HepG2 (cell line): ENCODE data around the gene GIPC2. TPM values are rescaled to one million over a fixed set of nuclear protein-coding genes. Genes with fewer than 3 reads are reported as not detected.
A peak's percentile ranks its signal among the peaks of the same experiment; 100 is the strongest.

ENCODE experiments used
- ATAC-seq: fragments of 200-7000 bp; cut with Tn5 transposase; 3 replicates; pipeline ENCODE4 v1.9.1; 2020; ENCODE audit warnings: mild to moderate bottlenecking, moderate library complexity
- BruUV-seq: library from RNA; stranded (reverse); fragments of 400-500 nt; replicated peaks from 2 replicates; lab custom pipeline; 2021; lab: Mats Ljungman, UMichigan
- CTCF ChIA-PET: fragments of 300-600 bp; formaldehyde crosslinking; extraction: SDS; loops from one replicate; lab custom pipeline; 2021; ENCODE audit warnings: low total read pairs, inconsistent platforms, low intra/inter-chr PET ratio; lab: Yijun Ruan, JAX
- POLR2A ChIA-PET: fragments of 350-600 bp; sonication (Branson Sonifier 250); formaldehyde crosslinking; loops from one replicate; lab custom pipeline; 2020; ENCODE audit warnings: antibody characterized with exemption, inconsistent platforms; lab: Yijun Ruan, JAX
- DNase-seq: peaks from one replicate; pipeline ENCODE4 v3.0.0-alpha.2; 2015; ENCODE audit warnings: low spot score
- FAIRE-seq: peaks from 3 replicates; lab custom pipeline; 2011; peaks lifted over from hg19 to GRCh38; lab: Jason Lieb, UNC
- H2AFZ ChIP-seq: one replicate; pipeline ENCODE4 v1.6.1; 2011; ENCODE audit warnings: low read length, inconsistent platforms
- H3K27ac ChIP-seq: fragments of 300-600 bp; 3 replicates; pipeline ENCODE4 v1.8.0; 2011; ENCODE audit warnings: mixed run types, mild to moderate bottlenecking, mixed read lengths, low read length, inconsistent platforms; ENCODE audit not compliant: insufficient read depth; ENCODE audit errors: extremely low read length
- H3K27me3 ChIP-seq, 2 experiments: fragments of 200-600 bp in 1 of 2; 2 replicates in 1 of 2; 3 replicates in 1 of 2; pipeline versions ENCODE4 v1.6.0 to v1.8.0; 2011; ENCODE audit warnings: low read length in 2 of 2, mild to moderate bottlenecking in 2 of 2, moderate library complexity in 2 of 2, inconsistent platforms in 1 of 2; ENCODE audit not compliant: insufficient read depth in 2 of 2, control insufficient read depth in 1 of 2
- H3K36me3 ChIP-seq, 2 experiments: fragments of 200-600 bp in 1 of 2; replicated peaks in 1 of 2; 2 replicates in 1 of 2; 3 replicates in 1 of 2; pipeline versions ENCODE4 v1.5.1 to v1.8.0; 2011; ENCODE audit warnings: low read length in 2 of 2, inconsistent platforms in 1 of 2; ENCODE audit not compliant: insufficient read depth in 2 of 2, control insufficient read depth in 1 of 2
- H3K4me1 ChIP-seq: 2 replicates; pipeline ENCODE4 v1.5.1; 2012; ENCODE audit warnings: low read length, inconsistent platforms; ENCODE audit not compliant: insufficient read depth
- H3K4me2 ChIP-seq: 2 replicates; pipeline ENCODE4 v1.6.0; 2011; ENCODE audit warnings: low read depth, low read length, inconsistent platforms
- H3K4me3 ChIP-seq, 3 experiments: fragments of 200-600 bp in 1 of 3; sonication (generic), shearing (Covaris generic) in 1 of 3; replicated peaks in 1 of 3; 2 replicates each; pipeline ENCODE4 v1.5.1; 2011 to 2016; ENCODE audit warnings: low read length in 3 of 3, inconsistent platforms in 2 of 3, low read depth in 2 of 3, mild to moderate bottlenecking in 2 of 3, control low read depth in 1 of 3, mixed read lengths in 1 of 3; ENCODE audit not compliant: insufficient read depth in 1 of 3
- H3K79me2 ChIP-seq: one replicate; pipeline ENCODE4 v1.6.1; 2011; ENCODE audit warnings: low read length, inconsistent platforms; ENCODE audit not compliant: insufficient read depth
- H3K9ac ChIP-seq: 2 replicates; pipeline ENCODE4 v1.6.0; 2011; ENCODE audit warnings: mild to moderate bottlenecking, low read depth, low read length, inconsistent platforms; ENCODE audit not compliant: insufficient read depth
- H3K9me3 ChIP-seq: 2 replicates; pipeline ENCODE4 v1.5.1; 2012; ENCODE audit warnings: mild to moderate bottlenecking, low read length
- H4K20me1 ChIP-seq: 2 replicates; pipeline ENCODE4 v1.6.0; 2011; ENCODE audit warnings: inconsistent platforms, mild to moderate bottlenecking, low read length, moderate library complexity; ENCODE audit not compliant: insufficient read depth
- AGO1 ChIP-seq: fragments of 200-400 bp; formaldehyde crosslinking; IDR thresholded peaks from 2 replicates; pipeline ENCODE4 v1.6.1; 2017; ENCODE audit warnings: mild to moderate bottlenecking, low read depth, low read length, moderate library complexity; ENCODE audit not compliant: poor library complexity, severe bottlenecking
- HNF4G ChIP-seq, 2 experiments: sonication (generic) in 1 of 2; formaldehyde crosslinking in 1 of 2; IDR thresholded peaks; 2 replicates each; pipeline versions ENCODE4 v1.4.0 to v1.6.1; 2011 to 2020; ENCODE audit warnings: borderline replicate concordance in 2 of 2, low read depth in 2 of 2, mild to moderate bottlenecking in 2 of 2, low read length in 1 of 2, missing genetic modification reagents in 1 of 2, moderate library complexity in 1 of 2
- MXD1 ChIP-seq: sonication (generic); formaldehyde crosslinking; IDR thresholded peaks from 2 replicates; pipeline ENCODE4 v1.4.0; 2020; ENCODE audit warnings: mild to moderate bottlenecking, missing genetic modification reagents
- NCOA5 ChIP-seq: sonication (generic); formaldehyde crosslinking; IDR thresholded peaks from 2 replicates; pipeline ENCODE4 v1.4.0; 2020; ENCODE audit warnings: missing genetic modification reagents
- NFKB2 ChIP-seq: sonication (generic); formaldehyde crosslinking; IDR thresholded peaks from 2 replicates; pipeline ENCODE4 v1.4.0; 2020; ENCODE audit warnings: missing genetic modification reagents, borderline replicate concordance
- SIN3A ChIP-seq: IDR thresholded peaks from 2 replicates; pipeline ENCODE4 v1.6.1; 2011; ENCODE audit warnings: low read depth, mild to moderate bottlenecking, control low read depth, low read length, borderline replicate concordance
- TEF ChIP-seq: sonication (generic); formaldehyde crosslinking; IDR thresholded peaks from 2 replicates; pipeline ENCODE4 v1.5.0; 2020; ENCODE audit warnings: missing genetic modification reagents
- ZFP36L1 ChIP-seq: sonication (generic); formaldehyde crosslinking; IDR thresholded peaks from 2 replicates; pipeline ENCODE4 v1.8.0; 2022; ENCODE audit warnings: mild to moderate bottlenecking, missing genetic modification reagents, moderate library complexity
- ZNF382 ChIP-seq: sonication (generic); formaldehyde crosslinking; IDR thresholded peaks from 2 replicates; pipeline ENCODE4 v1.5.0; 2020; ENCODE audit warnings: missing genetic modification reagents, mild to moderate bottlenecking, borderline replicate concordance
- ZNF564 ChIP-seq: sonication (generic); formaldehyde crosslinking; IDR thresholded peaks from 2 replicates; pipeline ENCODE4 v1.8.1; 2023; ENCODE audit warnings: mild to moderate bottlenecking, missing genetic modification reagents
- WGBS: methylation state at CpG from one replicate; pipeline ENCODE4 v1.1.6; 2017; ENCODE audit warnings: low lambda C conversion rate; 5-methylcytosine and 5-hydroxymethylcytosine counted together
- in situ Hi-C: cut with HindIII; loops from 2 replicates; pipeline ENCODE4 v1.10.0; 2017; ENCODE audit warnings: low pct_unique_long_range_greater_than_20kb; ENCODE audit not compliant: extremely low pct_ligation_motif_present
- intact Hi-C: fragments of 100-400 bp; cut with micrococcal nuclease; formaldehyde crosslinking; loops from one replicate; pipeline ENCODE4 v1.10.0; 2022; ENCODE audit not compliant: unreplicated experiment
- polyA plus RNA-seq, 8 experiments: library from polyadenylated mRNA; depleted of rRNA in 3 of 8; stranded (reverse) in 7 of 8; unstranded in 1 of 8; fragments of >200 nt; fragmentation: Illumina TruSeq in 4 of 8; extraction: Trizol in 4 of 8; gene quantifications; 2 replicates each; pipeline versions ENCODE4 v1.2.1 to v1.2.3, GENCODE V29; 2011 to 2016; ENCODE audit warnings: low read depth in 4 of 8, missing spikeins in 1 of 8, mixed read lengths in 1 of 8; ENCODE audit not compliant: insufficient read depth in 1 of 8
- total RNA-seq, 5 experiments: library from RNA; depleted of rRNA; stranded (reverse); fragments of >200 nt; fragmentation: Illumina TruSeq; extraction: Trizol; gene quantifications; 2 replicates each; pipeline ENCODE4 v1.2.3, GENCODE V29; 2016; ENCODE audit warnings: low read depth in 1 of 5

GIPC2 gene
- total and polyA plus RNA-seq, 2 of the 13 experiments (the other 11 are each of a cell fraction or from before 2014, with no cell fraction given) = 6.1 to 21.6 TPM

GRCh38 chr1:78153092-78153736 lies 107.4 kb downstream of the GIPC2 start:
- no peaks in the 10 kb centered on the region; a peak in 1 of 5 replicates for H3K36me3 ChIP-seq
- no peak for DNase-seq
- no TSS peak for BruUV-seq
- peak; percentile 31; the same call in 1 of the 3 replicates for ATAC-seq
- WGBS = 91% methylated on average over 2 of the region's 4 CpGs
- no peak overlapping the region for H3K4me2 ChIP-seq
- no peaks in the 10 kb centered on the region for H4K20me1 ChIP-seq
- no peak overlapping the region for H2AFZ ChIP-seq
- in situ Hi-C loops (no loop called here), intact Hi-C loops (no loop called here)
- H3K9ac ChIP-seq = no peak overlapping the region
- H3K4me3 ChIP-seq = no peak overlapping the region
- ChIA-PET CTCF (no interaction called here), POLR2A (no interaction called here)
- FAIRE-seq = no peak
- H3K27ac ChIP-seq = no peak overlapping the region
- no peaks in the 10 kb centered on the region for H3K27me3 ChIP-seq
- no peaks in the 10 kb centered on the region for H3K4me1 ChIP-seq
- TF ChIP-seq AGO1 = no peak
- no peak for TF ChIP-seq ZNF564 (CRISPR knock-in tag)
- no peak for TF ChIP-seq ZFP36L1 (CRISPR knock-in tag)
- TF ChIP-seq MXD1 (CRISPR knock-in tag) = no peak
- TF ChIP-seq SIN3A = no peak
- no peak for TF ChIP-seq NCOA5 (CRISPR knock-in tag)
- no peak for TF ChIP-seq ZNF382 (CRISPR knock-in tag)
- no peak for TF ChIP-seq NFKB2
- no peaks in the 10 kb centered on the region for H3K79me2 ChIP-seq
- no peaks in the 10 kb centered on the region for H3K9me3 ChIP-seq

- intact Hi-C loops (no loop called here), in situ Hi-C loops (no loop called here)
- H3K79me2 ChIP-seq = no peaks in the 10 kb centered on the region
- no peak for ATAC-seq
- CTCF ChIA-PET = no interaction called here
- no peak for DNase-seq
- H3K4me3 ChIP-seq = no peak overlapping the region
- POLR2A ChIA-PET = no interaction called here
- no peak overlapping the region for H3K4me2 ChIP-seq
- WGBS = 95% methylated on average over 4 of the region's 4 CpGs
- H4K20me1 ChIP-seq = no peaks in the 10 kb centered on the region
- no TSS peak for BruUV-seq
- no peak for FAIRE-seq
- no peaks in the 10 kb centered on the region for H3K9me3 ChIP-seq
- TF ChIP-seq TEF (CRISPR knock-in tag) (no peak), HNF4G (IDR thresholded peaks at IDR 0.05; ENCODE audit: borderline replicate concordance, low read depth, low read length) (no peak), HNF4G (CRISPR knock-in tag; IDR thresholded peaks at IDR 0.05; ENCODE audit: borderline replicate concordance, low read depth) (no peak)
- H3K36me3 ChIP-seq = no peaks in the 10 kb centered on the region
- no peak overlapping the region for H3K9ac ChIP-seq
- H3K27ac ChIP-seq = no peak overlapping the region
- no peaks in the 10 kb centered on the region for H3K4me1 ChIP-seq
- H3K27me3 ChIP-seq = no peaks in the 10 kb centered on the region
- H2AFZ ChIP-seq = no peak overlapping the region
These were observed 109.4 kb downstream of the GIPC2 start for GRCh38 chr1:78155121-78155520.
